Chondrocyte (in vitro differentiated cells): ENCODE results near the gene TPO. TPM values are rescaled to one million over a fixed set of nuclear protein-coding genes. Genes with fewer than 3 reads are reported as not detected.
A peak's percentile ranks its signal among the peaks of the same experiment; 100 is the strongest.
"Not testable (repeated sequence)": the region's sequence is repeated elsewhere in the genome, so short reads cannot be mapped to it uniquely, and the experiment has no call there.

Experiments used
- DNase-seq: peaks from one replicate; pipeline ENCODE4 v3.0.0; 2021; ENCODE audit warnings: mixed read lengths, low spot score
- H3K27ac Mint-ChIP-seq: one replicate; pipeline ENCODE4 v1.8.0; 2021; ENCODE audit warnings: mild to moderate bottlenecking, moderate library complexity, mixed read lengths; ENCODE audit not compliant: unreplicated experiment
- H3K27me3 Mint-ChIP-seq: 2 replicates; pipeline ENCODE4 v1.8.0; 2021; ENCODE audit warnings: low read depth, mixed read lengths
- H3K36me3 Mint-ChIP-seq: 2 replicates; pipeline ENCODE4 v1.8.0; 2021; ENCODE audit warnings: low read depth, mixed read lengths
- H3K4me1 Mint-ChIP-seq: 2 replicates; pipeline ENCODE4 v1.8.0; 2021; ENCODE audit warnings: low read depth, mild to moderate bottlenecking, mixed read lengths
- H3K4me3 Mint-ChIP-seq: one replicate; pipeline ENCODE4 v1.8.0; 2021; ENCODE audit warnings: mild to moderate bottlenecking, moderate library complexity, mixed read lengths; ENCODE audit not compliant: unreplicated experiment
- H3K9me3 Mint-ChIP-seq: 2 replicates; pipeline ENCODE4 v1.8.0; 2021; ENCODE audit warnings: low read depth, mixed read lengths
- CTCF ChIP-seq: fragments of 200-600 bp; sonication (generic); IDR thresholded peaks from 2 replicates; pipeline ENCODE4 v1.5.0; 2021; ENCODE audit warnings: antibody characterized with exemption, mild to moderate bottlenecking, moderate library complexity
- total RNA-seq: library from RNA; stranded (reverse); gene quantifications from 3 replicates; pipeline ENCODE4 v1.2.1, GENCODE V29; 2021

Gene TPO
- total RNA-seq, 1 donor from 2014 or later = not detected

GRCh38 chr2:1512321-1513289 lies 99.3 kb downstream of the TPO start:
- Mint-ChIP-seq H3K4me1 (no peaks in the 10 kb centered on the region), H3K27me3 (peaks cover 27% of the 10 kb centered on the region), H3K9me3 (no peaks in the 10 kb centered on the region), H3K27ac (no peak overlapping the region), H3K36me3 (no peaks in the 10 kb centered on the region), H3K4me3 (no peak overlapping the region)
- DNase-seq = peak; percentile 81
- no peak for TF ChIP-seq CTCF

DNA sequence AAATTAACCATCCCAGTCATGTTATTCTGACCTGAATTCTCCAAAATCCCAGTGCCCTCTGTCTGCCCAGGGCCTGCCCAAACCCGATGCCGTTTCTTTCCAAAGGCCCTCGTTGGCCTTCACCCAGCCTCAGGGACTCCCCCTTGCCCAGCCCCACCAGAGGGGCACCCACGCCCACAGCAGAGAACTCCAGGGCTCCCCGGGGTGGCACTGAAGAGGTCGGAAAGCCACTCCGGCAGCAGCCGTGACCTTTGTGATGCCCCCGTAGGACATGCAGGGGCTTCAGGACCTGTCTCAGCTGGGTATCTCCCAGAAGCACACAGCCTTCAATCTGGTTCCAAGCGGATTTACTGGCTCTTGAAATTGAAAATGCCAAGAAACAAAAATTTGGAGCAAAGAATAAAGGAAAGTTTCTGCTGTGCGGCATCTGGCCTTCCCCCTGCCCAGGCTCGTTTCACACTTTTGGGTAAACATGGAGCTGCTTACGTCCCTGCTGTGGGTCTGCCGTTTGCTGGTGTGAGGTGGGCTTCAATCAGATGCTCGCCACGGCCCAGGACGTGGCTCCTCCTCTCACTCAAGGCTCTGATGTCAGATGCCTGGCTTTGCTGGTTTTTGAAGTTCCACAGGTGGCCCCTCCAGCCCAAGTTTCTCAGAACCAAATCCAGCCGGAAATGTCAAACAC lies 101.3 kb downstream of the TPO start:
- H3K27ac Mint-ChIP-seq = no peak overlapping the region
- peaks cover 16% of the 10 kb centered on the region for H3K27me3 Mint-ChIP-seq
- H3K36me3 Mint-ChIP-seq = no peaks in the 10 kb centered on the region
- H3K4me1 Mint-ChIP-seq = peaks cover 4% of the 10 kb centered on the region
- H3K9me3 Mint-ChIP-seq = no peaks in the 10 kb centered on the region
- DNase-seq = peak; percentile 72
- no peak for TF ChIP-seq CTCF
- no peak overlapping the region for H3K4me3 Mint-ChIP-seq

DNA sequence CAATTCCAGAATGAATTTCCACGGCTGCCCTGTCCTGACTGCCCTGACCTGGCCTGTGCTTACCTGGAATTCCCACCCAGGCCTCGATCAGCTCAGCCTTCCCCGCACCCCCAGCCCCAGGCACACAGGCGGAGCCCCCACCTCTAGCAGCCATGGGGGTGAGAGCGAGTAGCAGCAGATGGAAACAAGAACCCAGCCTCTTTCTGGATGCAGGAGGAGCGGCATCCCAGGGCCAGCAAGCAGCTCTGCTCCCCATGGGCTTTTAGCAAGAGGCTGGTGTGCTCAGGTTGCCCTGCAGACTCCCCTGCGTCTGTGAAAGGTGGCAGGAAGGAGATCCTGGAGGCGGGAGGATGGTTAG lies 101.8 kb downstream of the TPO start:
- peak; percentile 48 for DNase-seq
- no peak overlapping the region for H3K27ac Mint-ChIP-seq
- peaks cover 4% of the 10 kb centered on the region for H3K4me1 Mint-ChIP-seq
- TF ChIP-seq CTCF = no peak
- no peaks in the 10 kb centered on the region for H3K9me3 Mint-ChIP-seq
- H3K4me3 Mint-ChIP-seq = no peak overlapping the region
- no peaks in the 10 kb centered on the region for H3K36me3 Mint-ChIP-seq
- peaks cover 11% of the 10 kb centered on the region for H3K27me3 Mint-ChIP-seq

DNA sequence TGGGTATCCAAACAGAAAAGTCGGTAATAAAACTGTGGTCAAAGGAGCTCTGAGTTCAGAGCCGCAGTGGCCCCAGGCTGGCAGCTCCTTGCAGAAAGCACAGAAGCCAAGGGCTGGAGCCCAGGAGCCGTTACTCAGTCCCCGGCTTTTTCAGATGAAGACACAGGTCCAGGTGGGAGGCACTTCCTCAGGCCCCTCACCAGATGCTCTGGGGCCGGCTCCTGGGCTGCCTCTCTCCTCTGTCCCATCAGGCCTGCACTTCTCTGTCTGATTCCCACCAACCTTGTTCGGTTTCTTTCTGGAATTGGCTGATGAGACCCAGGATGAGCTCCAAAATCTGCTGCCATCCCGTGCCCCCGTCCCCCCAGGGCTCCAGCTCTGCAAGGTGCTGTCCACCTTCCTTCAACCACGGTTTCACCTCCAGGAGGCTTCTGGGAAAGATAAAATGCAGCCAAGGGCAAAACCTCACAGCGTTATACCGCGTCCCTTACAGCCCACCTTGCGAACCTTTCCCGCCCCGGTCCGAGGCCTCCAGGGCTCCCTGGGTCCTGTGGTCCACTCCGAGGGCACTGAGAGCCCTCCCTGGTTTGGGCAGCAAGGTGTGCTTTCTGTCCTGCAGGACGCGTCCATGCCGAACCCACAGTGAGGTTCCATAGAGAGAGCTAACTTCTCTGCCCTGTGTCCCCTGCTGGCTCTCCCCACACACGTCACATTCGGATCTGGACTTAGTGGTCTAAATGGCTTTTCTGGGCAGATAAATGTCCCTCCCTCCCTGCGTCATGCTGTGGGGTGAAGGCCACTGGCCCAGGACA lies 102.9 kb downstream of the TPO start:
- no peaks in the 10 kb centered on the region for H3K9me3 Mint-ChIP-seq
- no peak for TF ChIP-seq CTCF
- H3K36me3 Mint-ChIP-seq = no peaks in the 10 kb centered on the region
- H3K27ac Mint-ChIP-seq = no peak overlapping the region
- peaks cover 11% of the 10 kb centered on the region for H3K27me3 Mint-ChIP-seq
- peaks cover 4% of the 10 kb centered on the region for H3K4me1 Mint-ChIP-seq
- H3K4me3 Mint-ChIP-seq = no peak overlapping the region
- peak; percentile 81 for DNase-seq

DNA sequence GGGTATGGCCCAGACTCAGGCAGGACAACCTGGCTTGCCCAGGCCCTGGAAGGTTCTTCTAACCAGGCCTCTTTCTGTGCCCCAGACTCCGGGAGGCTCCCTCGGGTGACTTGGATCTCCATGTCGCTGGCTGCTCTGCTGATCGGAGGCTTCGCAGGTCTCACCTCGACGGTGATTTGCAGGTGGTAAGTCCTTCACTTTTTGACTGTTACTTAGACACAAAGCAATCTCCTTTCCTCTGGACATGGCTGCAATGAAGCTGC lies 103.5 kb downstream of the TPO start:
- no peak for TF ChIP-seq CTCF
- Mint-ChIP-seq H3K36me3 (no peaks in the 10 kb centered on the region), H3K9me3 (no peaks in the 10 kb centered on the region), H3K27me3 (peaks cover 9% of the 10 kb centered on the region), H3K27ac (no peak overlapping the region), H3K4me1 (peaks cover 4% of the 10 kb centered on the region), H3K4me3 (no peak overlapping the region)
- peak; percentile 65 for DNase-seq

GRCh38 chr2:1517291-1517690 lies 104.0 kb downstream of the TPO start:
- not testable (repeated sequence) for H3K9me3 Mint-ChIP-seq, H3K4me1 Mint-ChIP-seq, H3K36me3 Mint-ChIP-seq, H3K27ac Mint-ChIP-seq, H3K4me3 Mint-ChIP-seq
- peak; percentile 43 for DNase-seq
- H3K27me3 Mint-ChIP-seq = peaks cover 13% of the 10 kb centered on the region
